GM18505 (cell line): ENCODE data around the gene KCNIP1.

ENCODE experiments used
- ATAC-seq: cut with Tn5 transposase; IDR thresholded peaks from one replicate; pipeline ENCODE4 v1.9.1; 2021; ENCODE audit not compliant: unreplicated experiment
- POLR2A ChIP-seq: IDR thresholded peaks from 4 replicates; pipeline ENCODE4 v1.6.1; 2011; ENCODE audit warnings: borderline replicate concordance; ENCODE audit not compliant: insufficient read depth, insufficient read length; ENCODE audit errors: extremely low read depth

The KCNIP1 gene

GRCh38 chr5:170738840-170739239 lies 235.0 kb downstream of the KCNIP1 start:
- ATAC-seq = no peak

GRCh38 chr5:170739446-170739845 lies 235.6 kb downstream of the KCNIP1 start:
- TF ChIP-seq POLR2A = no peak
- no peak for ATAC-seq

More at GRCh38 chr5:170738840-170739239, 235.0 kb downstream of the KCNIP1 start:
- TF ChIP-seq POLR2A = no peak

- TF ChIP-seq POLR2A = no peak
- no peak for ATAC-seq
These were observed 236.9 kb downstream of the KCNIP1 start for GRCh38 chr5:170740551-170741205.

- ATAC-seq = no peak
- no peak for TF ChIP-seq POLR2A
These were observed 238.0 kb downstream of the KCNIP1 start for GRCh38 chr5:170741801-170742200.

GRCh38 chr5:170743876-170744212 lies 240.0 kb downstream of the KCNIP1 start:
- no peak for ATAC-seq
- TF ChIP-seq POLR2A = no peak

GRCh38 chr5:170745481-170746071 lies 241.8 kb downstream of the KCNIP1 start:
- TF ChIP-seq POLR2A = no peak
- no peak for ATAC-seq

GRCh38 chr5:170746075-170746960 lies 242.5 kb downstream of the KCNIP1 start:
- TF ChIP-seq POLR2A = no peak
- ATAC-seq = no peak

- no peak for ATAC-seq
- TF ChIP-seq POLR2A = no peak
These were observed 243.1 kb downstream of the KCNIP1 start for GRCh38 chr5:170746961-170747340.

GRCh38 chr5:170747357-170747756 lies 243.5 kb downstream of the KCNIP1 start:
- ATAC-seq = no peak
- TF ChIP-seq POLR2A = no peak

GRCh38 chr5:170747851-170748250 lies 244.0 kb downstream of the KCNIP1 start:
- TF ChIP-seq POLR2A = no peak
- ATAC-seq = no peak

GRCh38 chr5:170748951-170749471 lies 245.2 kb downstream of the KCNIP1 start:
- ATAC-seq = no peak
- no peak for TF ChIP-seq POLR2A

- no peak for TF ChIP-seq POLR2A
- no peak for ATAC-seq
These were observed 246.2 kb downstream of the KCNIP1 start for GRCh38 chr5:170749911-170750431.

- no peak for ATAC-seq
These were observed 247.0 kb downstream of the KCNIP1 start for GRCh38 chr5:170750791-170751190.

More at GRCh38 chr5:170750791-170751190, 247.0 kb downstream of the KCNIP1 start:
- TF ChIP-seq POLR2A = no peak
